ENCODE results near the gene TCEAL7. TPM values are rescaled to one million over a fixed set of nuclear protein-coding genes. Genes with fewer than 3 reads are reported as not detected.

The TCEAL7 gene
- total RNA-seq, 1 donor from 2014 or later, result not detected

DNA sequence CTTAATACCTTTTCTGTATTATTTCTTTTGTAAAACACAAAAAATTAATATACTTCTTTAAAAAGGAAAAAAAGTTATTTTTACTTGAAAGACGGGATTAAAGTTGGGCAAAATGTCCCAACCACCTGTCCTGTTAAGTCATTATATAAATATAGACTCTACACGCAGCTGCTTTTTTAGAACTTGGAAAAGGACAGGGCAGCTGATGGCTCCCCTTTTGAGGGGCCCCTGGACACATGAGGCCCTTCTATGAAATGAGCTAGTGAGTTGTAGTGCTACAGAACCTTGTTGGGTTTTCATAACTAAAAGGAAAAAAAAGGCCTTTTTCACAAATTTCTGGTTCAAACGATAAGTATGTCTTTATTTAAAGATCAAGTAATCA, 18.6 kb upstream of the TCEAL7 start:
- Histone ChIP-seq H3K4me1 (no peaks in the 10 kb centered on the region), H3K27me3 (peaks cover 6% of the 10 kb centered on the region), H3K4me3 (no peak overlapping the region), H3K36me3 (no peaks in the 10 kb centered on the region), H3K27ac (no peak overlapping the region), H3K9me3 (no peaks in the 10 kb centered on the region)
- no peak for DNase-seq (ENCODE audit: low spot score in 2 of 2)
- intact Hi-C loops (cut with DNase I), result loop anchor here (2.0 kb wide), 1 partner anchor 57 kb away; the partner anchor contains the start of gene TCEAL8
- TF ChIP-seq, protein P1, sequence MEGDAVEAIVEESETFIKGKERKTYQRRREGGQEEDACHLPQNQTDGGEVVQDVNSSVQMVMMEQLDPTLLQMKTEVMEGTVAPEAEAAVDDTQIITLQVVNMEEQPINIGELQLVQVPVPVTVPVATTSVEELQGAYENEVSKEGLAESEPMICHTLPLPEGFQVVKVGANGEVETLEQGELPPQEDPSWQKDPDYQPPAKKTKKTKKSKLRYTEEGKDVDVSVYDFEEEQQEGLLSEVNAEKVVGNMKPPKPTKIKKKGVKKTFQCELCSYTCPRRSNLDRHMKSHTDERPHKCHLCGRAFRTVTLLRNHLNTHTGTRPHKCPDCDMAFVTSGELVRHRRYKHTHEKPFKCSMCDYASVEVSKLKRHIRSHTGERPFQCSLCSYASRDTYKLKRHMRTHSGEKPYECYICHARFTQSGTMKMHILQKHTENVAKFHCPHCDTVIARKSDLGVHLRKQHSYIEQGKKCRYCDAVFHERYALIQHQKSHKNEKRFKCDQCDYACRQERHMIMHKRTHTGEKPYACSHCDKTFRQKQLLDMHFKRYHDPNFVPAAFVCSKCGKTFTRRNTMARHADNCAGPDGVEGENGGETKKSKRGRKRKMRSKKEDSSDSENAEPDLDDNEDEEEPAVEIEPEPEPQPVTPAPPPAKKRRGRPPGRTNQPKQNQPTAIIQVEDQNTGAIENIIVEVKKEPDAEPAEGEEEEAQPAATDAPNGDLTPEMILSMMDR (IDR thresholded peaks at IDR 0.05), result no peak

DNA sequence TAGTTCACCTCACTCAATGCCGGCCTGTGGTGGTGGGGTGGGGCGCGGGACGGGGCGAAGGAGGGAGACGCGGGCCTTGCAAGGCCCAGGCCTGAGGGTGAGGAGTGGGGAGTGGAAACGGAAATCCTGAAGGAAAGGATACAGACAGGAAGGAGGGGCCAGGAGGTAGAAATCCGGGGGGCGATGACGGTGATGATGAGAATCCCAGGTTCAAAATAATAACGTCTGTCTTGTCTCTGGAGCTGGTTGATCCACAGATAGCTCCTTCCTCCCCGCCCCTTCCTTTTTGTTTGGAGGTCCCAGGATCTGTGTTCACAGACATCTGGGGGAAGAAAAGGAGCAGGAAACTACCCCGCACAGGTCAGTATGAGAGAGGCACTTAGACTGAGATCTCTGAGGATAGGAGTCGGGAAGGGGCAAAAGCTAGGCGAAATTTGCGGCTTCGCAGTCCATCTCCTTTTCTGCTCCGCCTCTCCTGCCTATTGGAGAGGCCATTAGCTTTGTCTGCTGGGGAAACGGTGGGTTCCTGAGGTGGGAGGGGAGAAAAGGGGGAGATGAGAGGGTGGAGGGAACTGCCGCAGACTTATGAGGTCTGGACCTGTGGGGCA, 746 bp downstream of the TCEAL7 start:
- Histone ChIP-seq H3K9me3 (no peaks in the 10 kb centered on the region), H3K27me3 (no peaks in the 10 kb centered on the region), H3K27ac (no peak overlapping the region), H3K4me3 (peak overlapping the region; percentile 27 to 50), H3K4me1 (no peaks in the 10 kb centered on the region), H3K36me3 (no peaks in the 10 kb centered on the region)
- TF ChIP-seq, protein P1 (IDR thresholded peaks at IDR 0.05), result no peak
- intact Hi-C loops (cut with DNase I), result no loop called here
- no peak for DNase-seq (ENCODE audit: low spot score in 2 of 2)

DNA sequence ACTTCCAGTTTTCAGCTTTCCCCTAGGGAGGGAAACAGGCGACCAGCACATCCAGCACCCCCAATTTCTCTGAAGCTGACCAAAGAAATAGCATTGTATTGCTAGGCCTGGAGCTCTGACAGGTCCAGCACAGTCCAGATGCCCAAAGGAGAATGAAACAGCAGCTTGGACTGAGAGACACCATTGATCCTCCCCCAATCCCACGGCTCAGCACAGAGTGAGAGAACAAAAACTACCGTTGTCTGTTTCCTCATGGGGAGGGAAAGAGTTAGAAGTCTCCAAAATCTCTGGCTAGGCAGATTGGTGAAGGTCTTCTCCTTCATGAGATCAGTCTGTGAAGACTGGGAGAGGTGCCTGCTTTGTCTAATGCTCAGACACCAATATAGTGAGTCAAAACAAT, 8.6 kb downstream of the TCEAL7 start:
- no peak overlapping the region for H3K27ac ChIP-seq
- no peaks in the 10 kb centered on the region for H3K36me3 ChIP-seq
- TF ChIP-seq, protein P1 (IDR thresholded peaks at IDR 0.05), result no peak
- no peak overlapping the region for H3K4me3 ChIP-seq
- intact Hi-C loops (cut with DNase I), result no loop called here
- DNase-seq (ENCODE audit: low spot score in 2 of 2), result no peak
- no peaks in the 10 kb centered on the region for H3K4me1 ChIP-seq
- no peaks in the 10 kb centered on the region for H3K9me3 ChIP-seq
- H3K27me3 ChIP-seq, result no peaks in the 10 kb centered on the region

DNA sequence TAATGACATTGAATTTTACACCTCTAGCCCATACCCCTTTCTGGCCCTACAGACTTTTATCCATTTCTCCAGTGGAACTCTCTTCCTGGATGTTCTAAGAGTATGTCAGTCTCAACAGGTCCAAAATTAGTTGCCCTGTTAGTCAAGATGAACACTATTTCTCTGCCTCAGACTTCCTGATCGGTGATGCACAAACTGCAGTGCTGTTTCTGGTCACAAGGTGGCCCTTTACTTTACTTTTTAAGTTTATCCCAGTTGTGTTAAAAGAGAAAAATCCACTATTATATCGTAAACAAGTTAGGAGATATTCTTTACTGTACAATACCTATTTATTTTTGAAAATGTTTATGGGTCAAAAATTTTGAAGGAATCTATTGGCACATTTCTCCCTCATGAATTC, 13.1 kb downstream of the TCEAL7 start:
- Histone ChIP-seq H3K9me3 (no peaks in the 10 kb centered on the region), H3K27me3 (no peaks in the 10 kb centered on the region), H3K4me1 (no peaks in the 10 kb centered on the region), H3K27ac (no peak overlapping the region), H3K36me3 (no peaks in the 10 kb centered on the region), H3K4me3 (no peak overlapping the region)
- TF ChIP-seq, protein P1 (IDR thresholded peaks at IDR 0.05), result peak; percentile 24 to 68 (median 53)
- no peak for DNase-seq (ENCODE audit: low spot score in 2 of 2)
- intact Hi-C loops (cut with DNase I), result loop anchor here (1.0 kb wide), 1 partner anchor 121 kb away; no protein-coding TSS in a partner anchor

DNA sequence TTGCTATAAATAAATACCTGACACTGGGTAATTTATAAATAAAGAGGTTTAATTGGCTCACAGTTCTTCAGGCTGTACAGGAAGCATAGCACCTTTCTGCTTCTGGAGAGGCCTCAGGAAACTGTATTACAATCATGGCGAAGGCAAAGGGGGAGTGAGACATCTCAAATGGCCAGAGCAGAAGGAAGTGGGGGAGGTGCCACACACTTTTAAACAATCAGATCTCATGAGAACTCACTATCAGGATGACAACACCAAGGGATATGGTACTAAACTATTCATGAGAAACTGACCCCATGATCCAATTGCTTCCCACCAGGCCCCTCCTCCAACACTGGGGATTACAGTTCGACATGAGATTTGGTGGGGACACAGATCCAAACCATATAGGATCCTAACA, 14.6 kb downstream of the TCEAL7 start:
- Histone ChIP-seq H3K27ac (no peak overlapping the region), H3K4me1 (no peaks in the 10 kb centered on the region), H3K36me3 (no peaks in the 10 kb centered on the region), H3K9me3 (no peaks in the 10 kb centered on the region), H3K4me3 (no peak overlapping the region), H3K27me3 (no peaks in the 10 kb centered on the region)
- intact Hi-C loops (cut with DNase I), result no loop called here
- DNase-seq (ENCODE audit: low spot score in 2 of 2), result no peak
- TF ChIP-seq, protein P1 (IDR thresholded peaks at IDR 0.05), result no peak
